SK-N-MC (cell line): ENCODE data around the gene DHX30.

Experiments
- EZH2 ChIP-seq: fragments of 200-600 bp; sonication (generic); IDR thresholded peaks from one replicate; pipeline ENCODE4 v1.6.1; 2017; ENCODE audit warnings: antibody characterized with exemption
- POLR2AphosphoS5 ChIP-seq: IDR thresholded peaks from 2 replicates; pipeline ENCODE4 v1.6.1; 2012; ENCODE audit warnings: mild to moderate bottlenecking, low read depth, low read length, borderline replicate concordance

GRCh38 chr3:47804577-47804976 is 1.6 kb downstream of the DHX30 start:
- TF ChIP-seq EZH2 (no peak), POLR2AphosphoS5 (no peak)
